Activated CD8-positive, alpha-beta memory T cell treated with anti-CD3 and anti-CD28 coated beads, Interleukin-2, amount 50 U/mL, for 48 hours (primary cell): Measurements from ENCODE around the gene HSD17B3.
"Not testable (repeated sequence)": the region's sequence is repeated elsewhere in the genome, so short reads cannot be mapped to it uniquely, and the experiment has no call there.

Source experiments
- DNase-seq: peaks from one replicate; pipeline ENCODE4 v3.0.0-alpha.2; 2020

The HSD17B3 gene

GRCh38 chr9:96189581-96189980 lies 112.4 kb downstream of the HSD17B3 start:
- DNase-seq, result not testable (repeated sequence)

GRCh38 chr9:96188571-96188970 lies 113.4 kb downstream of the HSD17B3 start:
- DNase-seq, result no peak

- no peak for DNase-seq
These were observed 114.8 kb downstream of the HSD17B3 start for GRCh38 chr9:96187151-96187555.

- DNase-seq, result no peak
These were observed 115.4 kb downstream of the HSD17B3 start for GRCh38 chr9:96186591-96187011.

- no peak for DNase-seq
These were observed 116.3 kb downstream of the HSD17B3 start for GRCh38 chr9:96185518-96186156.
